Aorta (tissue), 5 donors: Measurements from ENCODE around the gene RARG. TPM values are rescaled to one million over a fixed set of nuclear protein-coding genes. Genes with fewer than 3 reads are reported as not detected.

Experiments
- ATAC-seq: fragments of 200-7000 bp; cut with Tn5 transposase; one replicate; pipeline ENCODE4 v1.9.1; 2022; ENCODE audit warnings: moderate library complexity; ENCODE audit not compliant: low FRiP score
- DNase-seq, 2 donors: peaks; one replicate each; pipeline ENCODE4 v3.0.0-alpha.2; 2020
- H3K27ac ChIP-seq, 2 donors: one replicate each; pipeline ENCODE4 v1.5.1; 2013; ENCODE audit warnings: low read length in 2 of 2, mild to moderate bottlenecking in 2 of 2, moderate library complexity in 2 of 2, control low read depth in 1 of 2, inconsistent platforms in 1 of 2, low read depth in 1 of 2
- H3K27me3 ChIP-seq, 2 donors: one replicate each; pipeline ENCODE4 v1.6.1; 2013; ENCODE audit warnings: control low read depth in 1 of 2, low read length in 1 of 2, mild to moderate bottlenecking in 1 of 2, moderate library complexity in 1 of 2; ENCODE audit not compliant: insufficient read depth in 2 of 2, control insufficient read depth in 1 of 2
- H3K36me3 ChIP-seq, 2 donors: one replicate each; pipeline ENCODE4 v1.6.1; 2013; ENCODE audit warnings: control low read depth in 1 of 2, low read length in 1 of 2, mild to moderate bottlenecking in 1 of 2; ENCODE audit not compliant: insufficient read depth in 2 of 2, control insufficient read depth in 1 of 2
- H3K4me1 ChIP-seq, 2 donors: one replicate each; pipeline ENCODE4 v1.6.1; 2013; ENCODE audit warnings: low read length in 2 of 2, control low read depth in 1 of 2, mild to moderate bottlenecking in 1 of 2, moderate library complexity in 1 of 2; ENCODE audit not compliant: insufficient read depth in 2 of 2, control insufficient read depth in 1 of 2
- H3K4me3 ChIP-seq, 2 donors: one replicate each; pipeline ENCODE4 v1.5.1; 2013; ENCODE audit warnings: low read length in 2 of 2, control low read depth in 1 of 2, mild to moderate bottlenecking in 1 of 2
- H3K9me3 ChIP-seq: one replicate; pipeline ENCODE4 v1.6.1; 2013; ENCODE audit warnings: mild to moderate bottlenecking, low read length; ENCODE audit not compliant: control insufficient read depth
- WGBS, 2 donors: extraction: QIAGEN DNeasy Blood & Tissue Kit; methylation state at CpG; one replicate each; pipeline ENCODE4 v1.1.7; 2013; 5-methylcytosine and 5-hydroxymethylcytosine counted together
- intact Hi-C, 2 donors: fragments of 100-400 bp; cut with DNase I; formaldehyde crosslinking; loops; one replicate each; pipeline versions ENCODE4 v1.14.2 to v1.15.0; 2022
- polyA plus RNA-seq, 2 donors: library from polyadenylated mRNA; stranded (reverse); fragments of 200-250 nt; gene quantifications; one replicate each; pipeline ENCODE4 v1.2.3, GENCODE V29; 2013
- total RNA-seq, 2 donors: library from RNA; stranded (reverse); fragmentation: NEBNext Ultra II Directional; extraction: Animal tissue kit (Norgen Biotek cat#: 25700); gene quantifications; one replicate each; pipeline ENCODE4 v1.2.1, GENCODE V29; 2021
- donor health status: healthy with polysubstance abuse.
- donor health status: Bipolar disorder and iron deficiency.
- donor health status: DM: no; HTN: no; CAD: no.
- donor health status: DM: no; HTN: no; CAD: no.
- donor health status: DM: yes; HTN: yes; CAD: no.

The RARG gene
- total and polyA plus RNA-seq, 4 donors = 14.5 to 63.9 (median 34.1) TPM

- no peaks in the 10 kb centered on the region for H3K4me1 ChIP-seq
- no peaks in the 10 kb centered on the region for H3K36me3 ChIP-seq
- H3K27me3 ChIP-seq = no peaks in the 10 kb centered on the region
- no peak overlapping the region for H3K4me3 ChIP-seq
- no peak for ATAC-seq
- WGBS, 2 donors = 67 to 73% methylated on average over 11 of the region's 11 CpGs
- intact Hi-C loops = loop anchor here in 1 of 2 donors (5.0 kb wide), 1 partner anchor 37 kb away; no protein-coding TSS in a partner anchor
- no peak overlapping the region for H3K27ac ChIP-seq
- H3K9me3 ChIP-seq = no peaks in the 10 kb centered on the region
- DNase-seq = peak in 1 of 2 donors; percentile 34
Observed at GRCh38 chr12:53193985-53194716, 37.9 kb downstream of the RARG start.

- Histone ChIP-seq H3K27ac (no peak overlapping the region), H3K4me3 (no peak overlapping the region), H3K36me3 (peaks cover 0 to 4% of the 10 kb centered on the region in 2 donors), H3K4me1 (no peaks in the 10 kb centered on the region), H3K27me3 (no peaks in the 10 kb centered on the region), H3K9me3 (no peaks in the 10 kb centered on the region)
- intact Hi-C loops = loop anchor here in 1 of 2 donors (5.0 kb wide), 1 partner anchor 36 kb away; no protein-coding TSS in a partner anchor
- DNase-seq (peak in 1 of 2 donors; percentile 42), ATAC-seq (no peak)
- WGBS, 2 donors = 87% methylated on average over 9 of the region's 9 CpGs
Observed at GRCh38 chr12:53193040-53193439, 39.0 kb downstream of the RARG start.

GRCh38 chr12:53192531-53193021, 39.4 kb downstream of the RARG start:
- WGBS, 2 donors = 83 to 84% methylated on average over 14 of the region's 14 CpGs
- ATAC-seq (no peak), DNase-seq (peak in 1 of 2 donors; percentile 57)
- no peak overlapping the region for H3K4me3 ChIP-seq
- peaks cover 0 to 4% of the 10 kb centered on the region in 2 donors for H3K36me3 ChIP-seq
- H3K4me1 ChIP-seq = no peaks in the 10 kb centered on the region
- no peak overlapping the region for H3K27ac ChIP-seq
- H3K27me3 ChIP-seq = no peaks in the 10 kb centered on the region
- intact Hi-C loops = loop anchor here in 1 of 2 donors (5.0 kb wide), 1 partner anchor 35 kb away; no protein-coding TSS in a partner anchor
- no peaks in the 10 kb centered on the region for H3K9me3 ChIP-seq

- WGBS, 2 donors = 82 to 84% methylated on average over 14 of the region's 14 CpGs
- H3K27ac ChIP-seq = no peak overlapping the region
- H3K36me3 ChIP-seq = peaks cover 0 to 8% of the 10 kb centered on the region in 2 donors
- ATAC-seq (peak; percentile 8), DNase-seq (peak in 1 of 2 donors; percentile 42)
- H3K4me1 ChIP-seq = no peaks in the 10 kb centered on the region
- intact Hi-C loops = loop anchor here in 1 of 2 donors (5.0 kb wide), 1 partner anchor 35 kb away; no protein-coding TSS in a partner anchor
- no peaks in the 10 kb centered on the region for H3K9me3 ChIP-seq
- H3K27me3 ChIP-seq = no peaks in the 10 kb centered on the region
- no peak overlapping the region for H3K4me3 ChIP-seq
Observed at GRCh38 chr12:53191885-53192530, 40.0 kb downstream of the RARG start.

- H3K4me1 ChIP-seq = no peaks in the 10 kb centered on the region
- no peaks in the 10 kb centered on the region for H3K27me3 ChIP-seq
- H3K9me3 ChIP-seq = no peaks in the 10 kb centered on the region
- no peak overlapping the region for H3K4me3 ChIP-seq
- no peak overlapping the region for H3K27ac ChIP-seq
- ATAC-seq (no peak), DNase-seq (no peak)
- H3K36me3 ChIP-seq = peaks cover 0 to 12% of the 10 kb centered on the region in 2 donors
- WGBS, 2 donors = 78 to 83% methylated on average over 11 of the region's 11 CpGs
- intact Hi-C loops = loop anchor here in 1 of 2 donors (5.0 kb wide), 1 partner anchor 34 kb away; no protein-coding TSS in a partner anchor
Observed at GRCh38 chr12:53191096-53191884, 40.7 kb downstream of the RARG start.

GRCh38 chr12:53190108-53190729, 41.8 kb downstream of the RARG start:
- ATAC-seq (peak; percentile 81), DNase-seq (peak; percentile 77 to 91)
- Histone ChIP-seq H3K36me3 (peaks cover 0 to 19% of the 10 kb centered on the region in 2 donors), H3K4me3 (no peak overlapping the region), H3K4me1 (no peaks in the 10 kb centered on the region), H3K9me3 (no peaks in the 10 kb centered on the region), H3K27me3 (no peaks in the 10 kb centered on the region), H3K27ac (no peak overlapping the region)
- whole genome bisulfite sequencing, 2 donors = 29% methylated on average over 14 of the region's 14 CpGs
- intact Hi-C loops = loop anchor here in 1 of 2 donors (5.0 kb wide), 1 partner anchor 33 kb away; no protein-coding TSS in a partner anchor

- WGBS, 2 donors = 83 to 84% methylated on average over 15 of the region's 15 CpGs
- DNase-seq (no peak), ATAC-seq (no peak)
- Histone ChIP-seq H3K27ac (no peak overlapping the region), H3K36me3 (peaks cover 0 to 22% of the 10 kb centered on the region in 2 donors), H3K4me1 (peaks cover 3 to 4% of the 10 kb centered on the region in 2 donors), H3K9me3 (no peaks in the 10 kb centered on the region), H3K27me3 (no peaks in the 10 kb centered on the region), H3K4me3 (no peak overlapping the region)
- intact Hi-C loops = no loop called here
Observed at GRCh38 chr12:53187145-53187899, 44.7 kb downstream of the RARG start.
